Small intestine (tissue), 7 donors: ENCODE measurements around the gene U2AF2. TPM values are rescaled to one million over a fixed set of nuclear protein-coding genes. Genes with fewer than 3 reads are reported as not detected.

Experiments used
- DNase-seq, 2 donors: peaks; one replicate each; pipeline versions ENCODE4 v3.0.0 to v3.0.0-alpha.2; 2013
- FAIRE-seq: peaks from 2 replicates; lab custom pipeline; 2012; peaks lifted over from hg19 to GRCh38; lab: Jason Lieb, UNC
- H3K27ac ChIP-seq, 3 donors: one replicate each; pipeline ENCODE4 v1.5.1; 2013; ENCODE audit warnings: low read length in 2 of 3, mild to moderate bottlenecking in 2 of 3, control low read depth in 1 of 3, inconsistent platforms in 1 of 3, low read depth in 1 of 3, moderate library complexity in 1 of 3
- H3K27me3 ChIP-seq, 3 donors: one replicate each; pipeline ENCODE4 v1.6.1; 2013; ENCODE audit warnings: low read length in 3 of 3, inconsistent platforms in 1 of 3; ENCODE audit not compliant: control insufficient read depth in 3 of 3, insufficient read depth in 3 of 3
- H3K36me3 ChIP-seq, 3 donors: one replicate each; pipeline ENCODE4 v1.6.1; 2013; ENCODE audit warnings: low read length in 3 of 3, inconsistent platforms in 1 of 3, low read depth in 1 of 3, mild to moderate bottlenecking in 1 of 3, moderate library complexity in 1 of 3; ENCODE audit not compliant: control insufficient read depth in 3 of 3, insufficient read depth in 2 of 3
- H3K4me1 ChIP-seq, 3 donors: one replicate each; pipeline ENCODE4 v1.6.1; 2013; ENCODE audit warnings: low read length in 2 of 3, inconsistent platforms in 1 of 3, low read depth in 1 of 3, mild to moderate bottlenecking in 1 of 3, moderate library complexity in 1 of 3; ENCODE audit not compliant: control insufficient read depth in 3 of 3, insufficient read depth in 2 of 3
- H3K4me3 ChIP-seq, 3 donors: one replicate each; pipeline ENCODE4 v1.5.1; 2013; ENCODE audit warnings: low read length in 3 of 3, control low read depth in 1 of 3, inconsistent platforms in 1 of 3, low read depth in 1 of 3, mild to moderate bottlenecking in 1 of 3, moderate library complexity in 1 of 3
- H3K9me3 ChIP-seq, 2 donors: one replicate each; pipeline ENCODE4 v1.6.1; 2013; ENCODE audit warnings: low read depth in 1 of 2, low read length in 1 of 2; ENCODE audit not compliant: control insufficient read depth in 2 of 2, insufficient read depth in 1 of 2
- WGBS, 3 donors: extraction: QIAGEN DNeasy Blood & Tissue Kit; methylation state at CpG; one replicate each; pipeline ENCODE4 v1.1.7; 2013; 5-methylcytosine and 5-hydroxymethylcytosine counted together
- polyA plus RNA-seq, 4 donors: library from polyadenylated mRNA; stranded (reverse) in 3 of 4; unstranded in 1 of 4; fragments of 200-250 nt in 3 of 4; fragments of 120-200 nt in 1 of 4; gene quantifications; one replicate each; pipeline versions ENCODE4 v1.2.1 to v1.2.3, GENCODE V29; 2013
- donor health status: healthy with polysubstance abuse.
- donor health status: control.
- donor health status: control.
- donor health status: Bipolar disorder and iron deficiency.
- donor health status: healthy.

The U2AF2 gene
- polyA plus RNA-seq, 4 donors, result 74.0 to 161 (median 115) TPM

DNA sequence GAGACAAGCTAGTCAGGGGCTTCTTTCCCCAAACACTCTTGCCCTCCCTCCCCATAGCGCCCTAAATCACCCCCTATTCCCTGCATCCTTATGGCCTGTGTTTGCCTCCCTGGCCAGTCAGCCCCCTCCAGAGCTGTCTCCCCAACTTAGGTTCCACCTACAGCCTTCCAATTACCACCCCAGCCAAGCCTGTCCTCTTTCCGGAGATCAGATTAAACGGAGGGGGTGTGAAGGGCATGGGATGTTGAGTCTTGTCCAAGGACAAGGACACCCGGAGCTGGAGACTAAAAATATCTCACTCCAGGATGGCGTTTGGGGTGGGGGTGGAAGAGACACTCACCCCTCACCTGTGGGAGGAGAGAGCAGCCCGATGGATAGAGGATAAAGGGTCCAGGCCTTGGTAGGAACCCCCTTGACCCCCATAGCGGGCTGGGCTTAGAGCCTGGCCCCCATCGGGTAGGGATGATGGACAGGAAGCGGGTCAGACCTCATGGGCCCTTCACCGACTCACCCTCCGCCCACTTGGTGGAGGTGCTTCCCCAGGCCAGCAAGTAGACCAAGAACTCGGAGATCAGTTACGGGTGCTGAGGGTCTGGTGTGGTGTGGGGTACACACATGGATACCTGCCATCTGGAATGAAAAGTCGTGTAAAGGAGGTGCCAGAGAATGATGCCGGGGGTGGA is 43.4 kb upstream of the U2AF2 start:
- WGBS, 3 donors, result 77 to 82% (median 81%) methylated on average over 15 of the region's 15 CpGs

DNA sequence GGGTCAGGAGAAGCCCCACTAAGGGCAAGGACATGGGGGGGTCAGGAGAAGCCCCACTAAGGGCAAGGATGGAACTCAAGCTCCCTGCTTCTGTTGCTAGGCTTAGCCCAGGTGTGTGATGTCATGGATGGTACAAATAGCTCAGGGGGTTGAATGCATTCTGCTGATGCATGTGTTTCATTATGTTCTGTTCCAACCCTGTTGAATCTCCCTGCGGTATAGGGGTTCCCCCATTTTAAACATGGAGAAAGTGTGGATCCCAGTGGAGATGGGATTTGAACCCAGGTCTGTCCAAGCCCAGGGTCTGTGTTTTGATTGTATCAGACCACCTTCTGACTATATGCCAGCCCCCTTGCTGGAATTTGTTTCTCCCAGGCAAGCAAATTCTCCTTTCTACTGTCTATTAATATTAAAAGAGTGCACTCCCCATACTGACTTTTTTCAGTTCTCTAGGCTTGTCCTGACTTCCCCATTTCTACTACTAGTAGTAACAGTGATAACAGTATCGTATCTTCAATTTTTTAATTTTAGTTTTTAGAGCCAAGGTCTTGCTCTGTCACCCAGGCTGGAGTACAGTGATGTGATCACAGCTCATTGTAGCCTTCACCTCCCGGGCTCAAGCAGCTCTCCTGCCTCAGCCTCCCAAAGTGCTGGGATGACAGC is 42.7 kb upstream of the U2AF2 start:
- Histone ChIP-seq H3K27me3 (no peaks in the 10 kb centered on the region), H3K4me3 (no peak overlapping the region), H3K9me3 (no peaks in the 10 kb centered on the region), H3K27ac (no peak overlapping the region), H3K36me3 (peaks cover 3 to 58% (median 11%) of the 10 kb centered on the region in 3 donors), H3K4me1 (no peaks in the 10 kb centered on the region)
- DNase-seq, result no peak
- WGBS, 3 donors, result 83 to 93% (median 84%) methylated on average over 3 of the region's 3 CpGs
- no peak for FAIRE-seq

More for the DNA sequence above, 43.4 kb upstream of the U2AF2 start:
- peaks cover 2 to 56% (median 9%) of the 10 kb centered on the region in 3 donors for H3K36me3 ChIP-seq
- no peaks in the 10 kb centered on the region for H3K9me3 ChIP-seq
- no peak overlapping the region for H3K4me3 ChIP-seq
- H3K27ac ChIP-seq, result no peak overlapping the region
- FAIRE-seq, result no peak
- peaks cover 0 to 6% (median 0%) of the 10 kb centered on the region in 3 donors for H3K4me1 ChIP-seq
- DNase-seq, result no peak
- H3K27me3 ChIP-seq, result no peaks in the 10 kb centered on the region

DNA sequence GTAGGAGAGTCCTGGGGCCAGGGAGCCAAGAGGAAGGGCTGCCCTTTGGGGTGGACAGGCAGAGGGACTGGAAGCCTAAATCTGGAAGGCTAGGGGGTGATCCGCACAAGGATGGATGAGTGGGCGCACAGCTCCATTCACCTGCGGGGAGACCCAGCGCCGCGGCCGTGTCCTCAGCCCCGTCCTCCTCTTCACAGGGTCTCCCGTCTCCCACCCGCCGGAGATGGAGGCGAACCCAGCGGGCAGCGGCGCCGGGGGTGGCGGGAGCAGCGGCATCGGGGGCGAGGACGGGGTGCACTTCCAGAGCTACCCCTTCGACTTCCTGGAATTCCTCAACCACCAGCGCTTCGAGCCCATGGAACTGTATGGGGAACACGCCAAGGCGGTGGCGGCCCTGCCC is 41.4 kb upstream of the U2AF2 start:
- Histone ChIP-seq H3K4me3 (no peak overlapping the region), H3K9me3 (no peaks in the 10 kb centered on the region), H3K27ac (no peak overlapping the region), H3K4me1 (no peaks in the 10 kb centered on the region), H3K27me3 (no peaks in the 10 kb centered on the region), H3K36me3 (peaks cover 3 to 59% (median 11%) of the 10 kb centered on the region in 3 donors)
- 94 to 97% (median 95%) methylated on average over 22 to 27 of the region's 27 CpGs for WGBS, 3 donors
- no peak for DNase-seq
- no peak for FAIRE-seq

DNA sequence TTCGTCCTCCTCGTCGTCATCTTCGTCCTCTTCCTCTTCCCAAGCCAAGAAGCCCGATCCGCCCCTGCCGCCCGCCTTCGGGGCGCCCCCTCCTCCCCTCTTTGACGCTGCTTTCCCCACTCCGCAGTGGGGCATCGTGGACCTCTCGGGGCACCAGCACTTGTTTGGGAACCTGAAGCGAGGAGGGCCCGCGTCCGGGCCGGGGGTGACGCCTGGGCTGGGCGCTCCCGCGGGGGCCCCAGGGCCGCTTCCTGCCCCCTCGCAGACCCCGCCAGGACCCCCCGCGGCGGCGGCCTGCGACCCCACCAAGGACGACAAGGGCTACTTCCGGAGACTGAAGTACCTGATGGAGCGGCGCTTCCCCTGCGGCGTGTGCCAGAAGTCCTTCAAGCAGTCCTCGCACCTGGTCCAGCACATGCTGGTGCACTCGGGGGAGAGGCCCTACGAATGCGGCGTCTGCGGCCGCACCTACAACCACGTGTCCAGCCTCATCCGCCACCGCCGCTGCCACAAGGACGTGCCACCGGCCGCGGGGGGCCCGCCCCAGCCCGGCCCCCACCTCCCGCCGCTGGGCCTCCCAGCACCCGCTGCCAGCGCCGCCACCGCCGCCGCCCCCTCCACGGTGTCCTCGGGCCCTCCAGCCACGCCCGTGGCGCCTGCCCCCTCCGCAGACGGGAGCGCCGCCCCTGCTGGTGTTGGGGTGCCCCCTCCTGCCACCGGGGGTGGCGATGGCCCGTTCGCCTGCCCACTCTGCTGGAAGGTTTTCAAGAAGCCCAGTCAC is 40.7 kb upstream of the U2AF2 start:
- H3K36me3 ChIP-seq, result peaks cover 3 to 56% (median 11%) of the 10 kb centered on the region in 3 donors
- no peaks in the 10 kb centered on the region for H3K4me1 ChIP-seq
- H3K4me3 ChIP-seq, result no peak overlapping the region
- H3K27me3 ChIP-seq, result no peaks in the 10 kb centered on the region
- H3K9me3 ChIP-seq, result no peaks in the 10 kb centered on the region
- H3K27ac ChIP-seq, result no peak overlapping the region
- no peak for DNase-seq
- no peak for FAIRE-seq
- WGBS, 3 donors, result 95 to 96% (median 96%) methylated on average over 50 to 75 of the region's 75 CpGs

DNA sequence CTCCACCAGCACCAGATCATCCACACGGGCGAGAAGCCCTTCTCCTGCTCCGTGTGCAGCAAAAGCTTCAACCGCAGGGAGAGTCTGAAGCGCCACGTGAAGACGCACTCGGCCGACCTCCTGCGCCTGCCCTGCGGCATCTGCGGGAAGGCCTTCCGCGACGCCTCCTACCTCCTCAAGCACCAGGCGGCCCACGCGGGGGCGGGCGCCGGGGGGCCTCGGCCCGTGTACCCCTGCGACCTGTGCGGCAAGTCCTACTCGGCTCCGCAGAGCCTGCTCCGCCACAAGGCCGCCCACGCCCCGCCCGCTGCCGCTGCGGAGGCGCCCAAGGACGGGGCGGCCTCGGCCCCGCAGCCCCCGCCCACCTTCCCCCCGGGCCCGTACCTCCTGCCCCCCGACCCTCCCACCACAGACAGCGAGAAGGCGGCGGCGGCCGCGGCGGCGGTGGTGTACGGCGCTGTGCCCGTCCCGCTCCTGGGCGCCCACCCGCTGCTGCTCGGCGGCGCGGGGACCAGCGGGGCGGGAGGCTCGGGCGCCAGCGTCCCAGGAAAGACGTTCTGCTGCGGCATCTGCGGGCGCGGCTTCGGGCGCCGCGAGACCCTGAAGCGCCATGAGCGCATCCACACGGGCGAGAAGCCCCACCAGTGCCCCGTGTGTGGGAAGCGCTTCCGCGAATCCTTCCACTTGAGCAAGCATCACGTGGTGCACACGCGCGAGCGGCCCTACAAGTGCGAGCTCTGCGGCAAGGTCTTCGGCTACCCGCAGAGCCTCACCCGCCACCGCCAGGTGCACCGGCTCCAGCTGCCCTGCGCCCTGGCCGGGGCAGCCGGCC is 39.9 kb upstream of the U2AF2 start:
- 97 to 98% (median 98%) methylated on average over 72 to 98 of the region's 98 CpGs for WGBS, 3 donors
- no peaks in the 10 kb centered on the region for H3K4me1 ChIP-seq
- no peak for FAIRE-seq

DNA sequence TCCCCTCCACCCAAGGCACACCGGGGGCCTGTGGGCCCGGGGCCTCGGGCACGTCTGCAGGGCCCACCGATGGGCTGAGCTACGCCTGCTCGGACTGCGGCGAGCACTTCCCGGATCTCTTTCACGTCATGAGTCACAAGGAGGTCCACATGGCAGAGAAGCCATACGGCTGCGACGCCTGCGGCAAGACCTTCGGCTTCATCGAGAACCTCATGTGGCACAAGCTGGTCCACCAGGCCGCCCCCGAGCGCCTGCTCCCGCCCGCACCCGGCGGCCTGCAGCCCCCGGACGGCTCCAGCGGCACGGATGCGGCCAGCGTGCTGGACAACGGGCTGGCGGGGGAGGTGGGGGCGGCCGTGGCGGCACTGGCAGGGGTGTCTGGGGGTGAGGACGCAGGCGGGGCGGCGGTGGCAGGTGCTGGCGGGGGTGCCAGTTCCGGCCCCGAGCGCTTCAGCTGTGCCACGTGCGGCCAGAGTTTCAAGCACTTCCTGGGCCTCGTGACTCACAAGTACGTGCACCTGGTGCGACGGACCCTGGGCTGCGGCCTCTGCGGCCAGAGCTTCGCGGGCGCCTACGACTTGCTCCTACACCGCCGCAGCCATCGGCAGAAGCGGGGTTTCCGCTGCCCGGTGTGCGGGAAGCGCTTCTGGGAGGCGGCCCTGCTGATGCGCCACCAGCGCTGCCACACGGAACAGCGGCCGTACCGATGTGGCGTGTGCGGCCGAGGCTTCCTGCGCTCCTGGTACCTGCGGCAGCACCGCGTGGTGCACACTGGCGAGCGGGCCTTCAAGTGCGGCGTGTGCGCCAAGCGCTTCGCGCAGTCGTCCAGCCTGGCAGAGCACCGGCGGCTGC is 39.1 kb upstream of the U2AF2 start:
- WGBS, 3 donors, result 97 to 98% (median 98%) methylated on average over 74 to 88 of the region's 88 CpGs
- H3K4me1 ChIP-seq, result no peaks in the 10 kb centered on the region
- H3K36me3 ChIP-seq, result peaks cover 3 to 54% (median 11%) of the 10 kb centered on the region in 3 donors
- no peak for FAIRE-seq
- no peak overlapping the region for H3K27ac ChIP-seq
- no peak for DNase-seq
- H3K4me3 ChIP-seq, result no peak overlapping the region
- H3K9me3 ChIP-seq, result no peaks in the 10 kb centered on the region
- no peaks in the 10 kb centered on the region for H3K27me3 ChIP-seq

More for the DNA sequence above, 39.9 kb upstream of the U2AF2 start:
- Histone ChIP-seq H3K4me3 (no peak overlapping the region), H3K27ac (no peak overlapping the region), H3K9me3 (no peaks in the 10 kb centered on the region), H3K36me3 (peaks cover 3 to 54% (median 11%) of the 10 kb centered on the region in 3 donors), H3K27me3 (no peaks in the 10 kb centered on the region)
- no peak for DNase-seq

DNA sequence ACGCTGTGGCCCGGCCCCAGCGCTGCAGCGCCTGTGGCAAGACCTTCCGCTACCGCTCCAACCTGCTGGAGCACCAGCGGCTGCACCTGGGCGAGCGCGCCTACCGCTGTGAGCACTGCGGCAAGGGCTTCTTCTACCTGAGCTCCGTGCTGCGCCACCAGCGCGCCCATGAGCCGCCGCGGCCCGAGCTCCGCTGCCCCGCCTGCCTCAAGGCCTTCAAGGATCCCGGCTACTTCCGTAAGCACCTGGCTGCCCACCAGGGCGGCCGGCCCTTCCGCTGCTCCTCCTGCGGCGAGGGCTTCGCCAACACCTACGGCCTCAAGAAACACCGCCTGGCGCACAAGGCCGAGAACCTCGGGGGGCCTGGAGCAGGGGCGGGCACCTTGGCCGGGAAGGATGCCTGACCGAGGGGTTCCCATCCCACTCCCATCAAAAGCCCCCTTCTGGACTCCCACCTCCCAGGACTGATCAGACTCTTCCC is 38.4 kb upstream of the U2AF2 start:
- FAIRE-seq (no peak), DNase-seq (no peak)
- Histone ChIP-seq H3K27me3 (no peaks in the 10 kb centered on the region), H3K27ac (no peak overlapping the region), H3K9me3 (no peaks in the 10 kb centered on the region), H3K4me1 (no peaks in the 10 kb centered on the region), H3K4me3 (no peak overlapping the region), H3K36me3 (peaks cover 3 to 54% (median 11%) of the 10 kb centered on the region in 3 donors)
- WGBS, 3 donors, result 97 to 98% (median 98%) methylated on average over 31 to 38 of the region's 38 CpGs
